UCSD-AML1 (cell line): Measurements from ENCODE around the gene GREB1.

Experiments
- DNase-seq: peaks from one replicate; lab custom pipeline; 2025; ENCODE audit not compliant: unreplicated experiment; lab: John Stamatoyannopoulos, UW

GREB1 gene

DNA sequence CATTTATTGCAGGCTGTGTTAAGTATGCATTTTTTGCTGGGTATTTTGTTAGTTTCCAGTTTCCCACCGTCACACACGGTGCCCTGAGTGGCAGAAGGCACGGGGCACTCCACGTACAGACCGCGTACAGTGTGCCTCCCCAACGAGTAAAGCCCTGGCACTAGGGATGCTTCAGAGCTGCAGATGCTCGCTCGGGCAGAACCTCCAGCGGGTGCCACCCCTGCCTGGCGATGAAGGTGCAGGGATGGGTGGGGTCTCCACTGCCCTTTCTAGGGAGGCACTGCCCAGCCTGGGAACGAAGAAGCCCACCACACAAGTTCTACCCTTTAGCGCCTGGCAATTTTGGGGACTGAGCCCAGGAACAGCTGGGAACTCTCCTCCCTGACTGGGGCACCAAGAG, 4.1 kb downstream of the GREB1 start:
- no peak for DNase-seq

DNA sequence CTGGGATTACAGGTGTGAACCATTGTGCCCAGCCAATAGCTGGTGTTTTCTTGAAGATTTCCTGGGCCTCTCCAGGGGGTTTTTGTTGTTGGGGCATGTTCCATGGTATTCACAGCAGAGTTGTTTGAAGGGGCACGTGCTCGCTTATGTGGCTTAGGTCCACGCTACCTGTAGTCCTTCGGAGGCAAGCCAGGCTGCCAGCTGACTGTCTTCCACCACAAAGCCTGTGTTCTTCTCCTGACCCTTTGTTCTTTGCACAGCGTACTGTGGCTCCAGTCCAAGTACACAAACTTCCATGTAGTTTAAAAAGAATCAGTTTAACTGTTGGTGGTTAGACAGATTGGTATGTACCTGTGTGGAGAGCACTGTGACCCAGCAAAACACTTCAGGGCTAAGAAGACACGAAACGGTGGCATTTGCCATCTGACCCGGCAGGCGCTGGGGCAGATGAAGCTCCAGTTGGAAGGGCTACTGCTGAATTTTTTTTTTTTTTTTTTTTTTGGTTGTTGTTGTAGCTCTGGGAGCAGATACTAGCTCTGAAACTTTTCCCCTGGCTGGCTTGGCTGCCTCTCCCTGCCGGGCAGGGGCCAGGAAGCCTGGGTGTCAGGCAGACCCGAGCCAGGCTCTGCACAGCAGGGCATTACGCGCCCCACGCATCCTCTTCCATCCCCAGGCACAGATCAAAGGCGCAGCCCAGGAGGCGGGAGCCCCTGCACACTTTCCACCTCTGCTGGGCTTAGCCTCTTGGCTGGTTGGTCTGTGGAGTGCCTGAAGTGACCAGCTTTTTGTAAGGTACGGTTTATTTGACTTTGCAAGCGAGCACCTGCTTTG, 5.7 kb downstream of the GREB1 start:
- DNase-seq, result no peak

DNA sequence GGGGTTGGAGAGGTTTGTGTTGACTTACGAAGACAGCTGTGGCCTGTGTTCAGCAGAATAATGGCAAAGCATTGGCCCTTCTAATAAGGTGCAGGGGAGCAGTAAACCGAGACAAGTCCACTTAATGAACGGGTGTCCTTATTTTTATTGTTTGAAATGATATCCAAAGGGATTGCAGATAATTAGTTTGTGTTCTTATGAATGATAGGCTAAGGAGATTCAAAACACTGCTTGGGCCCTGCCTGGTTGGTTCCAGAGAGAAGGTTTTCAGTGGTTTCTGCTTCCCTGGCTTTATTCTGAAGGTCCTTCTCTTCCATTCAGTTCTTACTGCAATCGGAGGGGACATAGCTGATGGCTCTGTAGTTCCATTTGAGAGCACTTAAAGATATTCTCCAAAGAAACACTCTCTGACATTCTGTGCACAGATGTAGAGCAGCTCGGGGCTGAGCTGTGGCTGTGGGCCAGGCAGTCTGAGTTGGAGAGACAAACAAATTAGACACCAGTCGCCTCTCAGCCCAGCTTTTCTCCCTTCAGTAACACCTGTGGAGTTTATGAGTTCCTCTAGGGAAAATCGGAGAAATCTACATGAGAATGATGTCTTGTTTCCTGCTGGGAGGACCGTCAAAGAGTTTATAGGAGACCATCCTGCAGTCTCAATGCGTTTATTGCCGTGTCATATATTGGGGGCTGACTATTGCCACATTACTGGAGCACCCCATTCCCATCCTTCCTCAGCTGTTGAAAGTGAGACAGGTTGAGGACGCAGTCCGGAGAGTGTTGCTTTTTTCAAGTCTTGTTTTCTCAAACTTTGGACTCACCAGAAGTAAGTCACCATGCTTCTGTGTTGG, 6.5 kb downstream of the GREB1 start:
- DNase-seq, result no peak

DNA sequence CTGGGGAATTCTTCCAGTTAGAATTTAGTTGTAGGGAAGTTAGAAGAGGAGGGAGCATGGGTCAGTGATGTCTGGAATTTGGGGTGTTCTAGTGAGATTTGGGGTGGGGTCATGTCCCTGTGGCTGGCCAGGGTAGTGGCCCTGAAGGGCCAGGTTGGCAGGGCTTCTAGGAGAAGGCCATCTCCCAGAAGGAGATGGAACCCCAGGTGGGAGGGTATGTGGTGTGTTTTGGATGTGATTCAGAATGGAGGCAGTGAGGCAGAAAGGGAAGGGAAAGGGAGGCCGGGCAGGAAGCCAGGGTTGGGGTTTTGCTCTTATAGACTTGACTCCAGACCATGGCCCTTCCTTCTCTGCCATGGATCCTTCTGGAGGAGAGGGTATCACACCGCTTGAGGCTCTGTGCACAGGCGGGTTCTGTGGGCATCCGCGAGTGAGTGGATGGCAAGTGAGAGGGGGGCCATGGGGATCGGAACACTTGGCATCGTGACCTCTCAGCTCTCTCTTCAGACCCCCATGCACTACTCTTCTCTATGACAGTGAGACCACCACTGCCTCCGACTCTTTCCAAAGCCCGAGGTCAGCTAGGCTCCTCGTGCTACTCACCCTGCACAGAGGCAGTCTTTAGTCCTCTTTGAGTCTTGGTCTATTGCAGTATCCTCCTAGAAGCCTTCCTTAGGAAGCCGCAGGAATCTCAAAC, 7.3 kb downstream of the GREB1 start:
- no peak for DNase-seq

DNA sequence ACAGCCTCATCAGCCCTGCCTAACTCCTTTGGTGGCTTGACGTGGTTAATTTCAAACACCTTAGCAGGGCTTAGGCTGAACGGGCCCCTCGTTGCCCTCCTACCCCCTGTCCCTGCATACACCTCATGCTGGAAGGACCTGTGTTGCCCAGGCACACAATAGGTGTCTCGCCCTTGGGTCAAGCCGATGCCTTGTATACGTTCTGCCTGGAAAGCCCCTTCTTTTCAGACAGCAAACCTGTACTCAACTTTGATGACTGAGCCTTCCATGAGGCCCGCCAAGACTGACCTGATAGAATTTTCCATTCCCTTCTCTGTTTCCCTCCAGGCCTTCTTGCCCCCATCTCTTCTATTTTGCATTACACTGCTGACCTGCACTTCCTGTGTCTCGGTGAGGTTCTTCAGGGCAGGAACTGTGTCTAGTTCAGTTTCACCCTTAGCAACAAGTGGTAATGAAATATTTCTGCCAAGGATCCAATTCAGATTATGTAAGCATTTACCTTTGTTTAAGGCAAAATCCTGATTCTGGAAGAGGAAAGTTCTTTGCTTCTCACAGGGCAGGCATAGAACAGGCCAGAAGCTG, 7.9 kb downstream of the GREB1 start:
- no peak for DNase-seq

DNA sequence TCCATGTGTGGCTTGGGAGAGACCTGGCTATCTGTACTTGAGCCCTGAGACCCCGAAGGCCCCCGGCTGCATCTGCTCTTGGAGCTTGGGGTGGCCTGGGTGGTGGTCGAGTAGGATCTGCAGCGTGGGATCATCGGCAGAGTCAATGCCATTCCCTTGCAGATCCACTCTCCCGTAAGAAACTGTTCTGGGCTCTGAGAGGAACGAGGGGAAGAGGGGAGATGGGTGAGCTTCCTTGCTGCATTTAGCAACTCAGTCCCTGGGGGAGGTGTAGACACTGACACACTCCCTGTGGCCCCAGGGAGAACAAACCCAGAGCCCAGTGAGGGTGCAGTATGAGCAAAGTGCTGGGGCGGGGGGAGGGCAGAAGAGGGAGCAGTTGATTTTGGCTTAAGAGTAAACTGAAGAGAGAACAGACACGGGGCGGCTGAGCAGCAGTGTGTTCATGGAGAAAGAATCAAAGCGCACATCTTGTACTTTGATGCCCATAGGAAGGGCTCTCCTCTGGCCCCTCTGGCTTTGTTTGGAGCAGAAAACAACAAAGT, 8.5 kb downstream of the GREB1 start:
- DNase-seq, result no peak

DNA sequence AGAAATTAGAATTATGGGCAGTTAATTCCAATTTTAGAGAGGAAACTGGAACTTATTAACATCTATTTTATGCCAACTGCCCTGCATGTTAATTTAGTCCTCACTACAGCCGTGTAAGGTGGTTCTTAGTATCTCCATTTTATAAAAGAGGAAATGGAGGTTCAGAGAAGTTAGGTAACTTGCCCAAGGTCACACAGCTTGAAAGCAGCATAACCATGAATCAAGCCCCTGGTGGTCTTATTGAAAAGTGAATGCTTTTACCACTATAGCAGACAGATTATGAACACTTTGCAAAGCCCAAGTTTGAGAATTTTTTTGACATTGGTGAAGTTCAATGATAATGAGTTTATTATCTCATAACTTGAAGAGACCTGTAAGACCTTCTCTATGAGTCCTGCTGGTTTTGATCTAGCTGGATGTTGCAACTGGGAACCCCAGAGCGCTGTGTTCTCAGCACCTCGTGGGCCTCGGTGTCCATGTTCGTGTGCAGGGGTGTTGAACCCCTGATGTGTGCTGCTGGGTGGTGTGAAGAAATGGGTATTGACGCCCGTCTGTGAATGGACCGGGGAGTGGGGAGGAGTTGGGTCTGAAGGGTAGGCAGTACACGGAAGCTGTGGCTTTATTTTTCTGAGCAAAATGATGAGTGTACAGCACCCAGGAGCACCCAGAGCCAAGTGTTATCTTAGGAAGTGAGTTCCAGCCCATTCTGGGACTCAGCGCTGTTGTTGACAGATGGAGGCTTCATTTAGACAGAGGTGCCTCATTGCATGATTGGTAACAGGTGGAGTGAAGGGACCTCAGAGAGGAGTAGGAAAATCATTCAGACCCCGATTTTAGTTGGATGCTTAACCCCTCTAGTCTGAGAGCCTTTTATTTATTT, 9.7 kb downstream of the GREB1 start:
- DNase-seq, result no peak

DNA sequence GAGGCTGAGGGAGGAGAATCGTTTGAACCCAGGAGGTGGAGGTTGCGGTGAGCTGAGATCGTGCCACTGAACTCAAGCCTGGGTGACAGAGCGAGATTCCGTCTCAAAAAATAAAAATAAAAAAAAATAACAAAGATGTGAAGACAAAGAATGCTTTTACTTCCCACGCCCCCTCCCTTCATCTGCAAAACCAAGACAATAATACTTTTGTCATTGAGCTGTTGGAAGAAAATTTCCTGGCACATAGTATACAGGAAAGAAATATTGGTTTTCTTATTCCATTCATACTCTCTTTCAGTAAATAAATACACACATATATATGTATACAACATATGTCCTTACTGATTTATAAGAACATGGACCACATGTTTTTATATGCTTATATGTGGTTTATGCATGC, 12.2 kb downstream of the GREB1 start:
- no peak for DNase-seq

DNA sequence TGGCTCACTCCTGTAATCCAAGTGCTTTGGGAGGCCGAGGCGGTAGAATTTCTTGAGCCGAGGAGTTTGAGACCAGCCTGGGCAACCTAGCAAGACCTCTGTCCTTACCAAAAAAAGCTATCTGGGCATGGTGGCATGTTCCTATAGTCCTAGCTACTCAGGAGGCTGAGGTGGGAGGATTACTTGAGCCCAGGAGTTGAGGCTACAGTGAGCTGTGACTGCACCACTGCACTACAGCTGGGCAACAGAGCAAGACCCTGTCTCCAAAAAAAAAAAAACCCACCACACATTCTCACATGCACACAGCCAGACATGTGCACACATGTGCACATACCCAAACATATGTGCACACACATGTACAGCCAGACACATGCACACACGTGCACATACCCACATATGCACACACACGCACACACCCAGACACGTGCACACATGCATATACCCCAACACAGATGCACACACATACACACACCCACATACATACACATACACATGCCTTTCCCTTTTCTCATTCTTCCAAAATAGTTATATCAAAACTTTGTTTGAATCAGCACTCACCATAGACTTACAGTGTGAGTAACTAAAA, 14.2 kb downstream of the GREB1 start:
- DNase-seq, result no peak

DNA sequence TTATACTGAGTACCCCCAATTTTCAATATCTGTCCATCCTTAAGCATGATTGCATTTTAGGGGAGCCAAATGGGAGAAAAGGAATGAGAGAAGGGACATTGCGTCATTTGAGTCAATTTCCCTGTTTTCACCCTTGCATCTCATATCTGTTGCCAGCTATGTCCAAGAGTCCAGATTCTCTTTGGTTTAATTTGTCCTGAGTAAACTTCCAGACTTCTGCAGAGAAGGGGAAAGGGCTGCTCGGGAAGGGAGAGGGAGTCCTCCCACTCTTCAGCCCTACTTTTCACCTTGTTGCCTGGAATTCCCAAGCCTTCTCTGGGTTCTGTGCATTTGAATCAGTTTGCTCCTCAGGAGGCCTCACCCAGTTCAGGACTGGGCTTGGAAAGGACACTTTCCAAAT, 16.5 kb downstream of the GREB1 start:
- DNase-seq, result no peak

DNA sequence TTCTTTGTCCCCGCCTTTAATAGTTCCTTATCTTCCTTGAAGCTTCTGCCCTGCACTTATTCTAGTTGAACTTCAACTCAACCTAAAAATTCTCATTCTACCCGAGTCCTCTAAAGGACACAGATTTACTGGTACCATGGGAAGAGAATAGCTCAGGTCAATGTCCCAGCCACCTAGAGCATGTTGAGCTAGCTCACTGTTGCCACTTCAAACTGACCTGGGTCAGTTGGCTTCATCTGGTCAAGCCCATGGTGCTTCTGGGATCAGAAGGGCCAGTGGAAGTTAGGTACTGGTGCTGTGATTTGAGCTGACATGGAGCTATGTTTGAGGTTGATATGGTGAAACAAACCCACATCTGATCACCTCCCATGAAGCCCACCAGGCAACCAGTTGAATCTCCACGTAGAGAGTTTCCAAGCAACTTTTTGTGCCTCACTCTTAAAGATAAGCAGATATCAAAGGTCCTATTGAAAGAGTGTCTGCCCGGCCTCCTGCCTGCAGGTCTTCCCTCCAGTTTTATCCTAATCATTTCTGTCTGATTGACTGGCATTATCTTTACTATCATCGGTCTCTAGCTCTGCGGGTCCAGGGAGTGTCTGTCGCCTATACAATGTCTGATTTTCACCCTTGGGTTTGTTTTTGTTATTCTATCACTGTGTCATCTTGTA, 17.2 kb downstream of the GREB1 start:
- DNase-seq, result no peak

DNA sequence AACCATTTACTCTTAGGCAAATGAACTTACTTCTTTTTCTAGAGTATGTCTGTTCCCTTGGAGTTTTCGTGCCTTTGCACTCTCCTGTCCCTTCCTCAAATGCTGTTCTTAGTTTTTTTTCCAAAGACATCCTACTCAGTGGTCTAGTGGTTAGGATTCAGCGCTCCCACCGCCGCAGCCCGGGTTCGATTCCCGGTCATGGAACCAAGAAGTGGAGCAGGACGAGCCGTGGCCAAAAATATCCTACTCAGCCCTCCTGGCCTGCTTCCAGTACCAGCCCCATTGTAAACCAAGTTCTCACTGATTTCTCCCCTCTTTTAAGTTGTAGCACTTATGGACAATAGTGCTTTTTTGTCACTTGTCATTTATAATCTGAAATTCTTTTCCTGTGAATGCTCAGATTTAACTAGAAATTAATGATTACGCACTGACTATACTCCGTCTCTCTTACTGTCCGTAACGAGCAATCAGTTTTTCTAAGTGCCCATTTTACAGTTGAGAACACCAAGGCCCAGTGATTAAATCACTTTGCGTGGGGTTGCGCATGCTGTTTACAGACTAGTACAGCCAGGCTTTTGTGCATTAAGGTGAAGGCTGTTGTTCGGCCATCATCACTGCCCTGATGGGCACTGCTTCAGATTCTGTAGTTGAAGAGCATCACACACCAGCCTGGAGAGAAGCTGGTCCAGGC, 17.9 kb downstream of the GREB1 start:
- no peak for DNase-seq

DNA sequence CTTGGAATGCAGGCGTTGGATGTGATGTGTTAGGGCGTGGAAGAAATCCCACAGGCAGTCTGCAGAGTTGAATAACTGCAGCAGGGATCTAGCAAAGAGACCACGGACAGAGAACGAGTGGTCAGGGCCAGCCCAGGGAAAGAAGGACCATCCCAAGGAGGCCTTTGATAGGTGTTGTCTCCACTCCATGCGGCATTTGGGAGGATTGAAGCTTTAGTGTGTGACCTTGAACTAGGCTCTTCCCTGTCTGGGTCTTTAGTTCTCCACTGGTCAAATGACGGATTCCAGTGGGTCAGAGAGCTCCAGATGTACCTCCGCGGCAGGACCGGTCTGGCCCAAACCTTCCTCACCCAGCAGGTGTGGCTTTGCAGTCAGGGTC, 18.4 kb downstream of the GREB1 start:
- no peak for DNase-seq

DNA sequence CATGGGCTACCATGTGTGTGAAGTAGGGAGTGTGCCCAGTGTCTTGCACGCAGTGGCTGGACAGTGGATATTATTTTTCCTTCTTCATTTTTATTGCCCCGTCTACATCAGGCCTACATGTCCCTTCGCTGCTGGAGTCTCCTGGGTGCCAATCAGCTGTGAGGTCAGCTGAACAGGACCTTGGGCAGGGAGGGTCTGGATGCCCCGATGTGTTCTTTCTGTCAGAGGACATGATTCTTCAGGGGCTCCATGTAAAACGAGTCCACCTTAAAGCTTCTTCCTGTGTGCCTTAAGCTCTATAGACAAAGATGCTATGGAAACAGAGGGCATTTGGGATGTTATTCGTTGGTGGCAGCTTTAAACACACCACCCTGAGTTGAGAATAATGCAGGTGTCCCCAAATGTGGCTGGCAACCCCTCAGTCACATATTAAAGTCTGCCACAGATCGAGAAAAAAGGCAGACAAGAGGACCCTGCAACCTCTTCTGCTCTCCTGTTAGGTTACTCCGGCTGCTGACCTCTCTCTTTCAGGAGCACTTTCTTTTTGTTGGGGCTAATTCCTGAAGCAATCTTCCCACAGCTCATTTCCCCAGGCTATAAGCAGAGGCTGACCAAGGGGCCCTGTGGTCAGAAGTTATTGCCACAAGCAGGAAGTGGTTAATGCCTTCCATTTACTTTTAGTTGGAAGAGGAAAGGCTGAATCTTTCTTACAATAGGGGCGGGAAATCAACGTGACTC, 20.0 kb downstream of the GREB1 start:
- DNase-seq, result peak; percentile 25

DNA sequence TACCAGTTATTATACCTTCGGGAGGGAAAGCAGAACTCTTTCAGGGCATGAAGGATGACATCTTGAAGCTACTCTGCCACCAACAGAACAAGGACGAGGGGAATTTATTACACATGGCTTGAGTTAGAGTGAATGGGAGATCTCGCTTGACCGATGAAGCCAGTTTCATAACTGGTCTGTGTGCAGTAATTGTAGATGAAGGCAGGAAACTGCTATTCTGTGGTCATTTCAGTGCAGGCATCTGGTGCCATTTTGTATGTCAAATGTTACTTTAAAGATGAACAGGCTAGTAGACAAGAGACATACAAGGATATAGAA, 20.5 kb downstream of the GREB1 start:
- no peak for DNase-seq

DNA sequence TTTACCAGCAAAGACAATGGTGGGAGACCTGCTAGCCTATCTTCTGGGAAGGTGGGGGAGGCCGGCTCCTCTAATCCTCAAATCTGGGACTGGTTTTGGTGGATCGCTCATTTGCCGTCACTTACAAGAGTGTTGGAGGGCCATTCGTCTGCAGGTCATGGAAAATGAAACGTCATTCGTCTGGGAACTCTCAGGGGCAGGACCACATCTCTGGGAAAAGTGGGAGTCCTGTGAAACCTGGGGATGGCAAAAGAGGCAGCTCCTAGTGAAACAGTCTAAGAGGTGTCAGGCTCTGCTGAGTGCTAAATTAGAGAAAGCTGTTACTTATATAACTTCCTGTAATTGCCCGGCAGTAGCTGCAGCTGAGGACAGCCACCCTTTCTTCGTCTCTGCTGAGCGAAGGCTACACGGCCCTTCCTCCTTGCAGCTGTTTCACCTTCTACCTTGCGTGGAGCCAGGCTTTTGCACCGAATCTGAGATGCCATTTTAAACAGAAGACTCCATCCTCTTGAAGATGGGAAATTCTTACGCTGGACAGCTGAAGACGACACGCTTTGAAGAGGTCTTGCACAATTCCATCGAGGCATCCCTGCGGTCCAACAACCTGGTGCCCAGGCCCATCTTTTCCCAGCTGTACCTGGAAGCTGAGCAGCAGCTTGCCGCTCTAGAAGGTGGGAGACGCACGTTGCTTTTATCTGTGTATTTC, 22.4 kb downstream of the GREB1 start:
- no peak for DNase-seq

DNA sequence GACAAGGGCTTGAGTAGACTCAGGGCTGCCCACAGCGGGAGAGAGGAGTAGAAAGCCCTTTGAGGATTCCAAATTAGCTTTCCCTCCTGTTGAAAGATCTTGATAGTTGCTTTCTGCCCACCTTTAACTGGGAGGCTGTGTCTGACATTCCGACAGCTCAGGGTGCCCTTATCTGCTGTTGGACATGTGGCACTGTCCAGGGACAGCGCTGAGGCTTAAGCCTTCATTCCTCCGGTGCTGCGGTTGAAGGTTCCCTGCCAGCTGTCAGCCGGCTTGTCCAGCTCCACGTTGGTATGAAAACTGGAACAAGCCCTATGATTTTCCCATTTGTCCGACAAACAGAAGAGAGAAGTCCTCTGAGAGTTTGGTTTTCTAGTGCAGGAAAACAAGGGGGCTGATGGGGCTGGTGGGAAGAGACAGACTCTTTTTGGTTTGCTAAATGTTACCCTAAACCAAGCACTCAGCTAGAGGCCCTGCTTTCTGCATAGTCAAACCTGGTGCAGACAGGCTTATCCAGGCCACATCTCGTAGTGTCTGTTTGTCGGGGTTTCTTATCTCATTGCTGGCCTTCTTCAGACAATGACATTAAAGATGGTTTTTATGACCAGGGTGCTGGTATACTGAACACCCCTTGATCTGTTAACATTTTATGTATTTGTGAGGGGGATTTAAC, 24.5 kb downstream of the GREB1 start:
- DNase-seq, result no peak
